Measurements from ENCODE around the gene CLDN34.

DNA sequence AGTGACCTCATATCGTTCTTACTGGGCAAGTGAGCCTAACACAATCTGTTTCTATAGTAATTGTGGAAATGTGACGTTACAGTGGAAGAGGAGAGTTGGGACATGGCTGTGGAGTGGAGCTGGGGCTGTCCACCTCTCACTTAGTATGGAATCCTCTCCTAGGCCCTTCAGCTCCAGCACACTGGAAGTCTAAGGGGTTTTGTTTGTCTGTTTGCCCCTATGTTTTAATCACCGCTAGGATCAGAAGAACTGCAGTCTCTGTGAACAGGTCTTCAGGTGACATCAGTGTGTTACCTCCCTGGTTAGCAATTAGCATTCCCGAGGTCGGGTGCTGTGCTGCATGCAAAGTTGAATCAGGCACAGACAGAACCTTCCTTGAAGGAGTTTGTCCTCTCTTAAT, 49.3 kb upstream of the CLDN34 start:
- TF ChIP-seq EGR1 (IDR thresholded peaks at IDR 0.05) (no peak), TAF1 (IDR thresholded peaks at IDR 0.05; ENCODE audit: low read depth) (no peak), TCF12 (IDR thresholded peaks at IDR 0.05; ENCODE audit: low read depth) (no peak), RAD21 (IDR thresholded peaks at IDR 0.05; ENCODE audit: low read depth) (no peak), REST (IDR thresholded peaks at IDR 0.05; ENCODE audit: low read depth) (no peak), CEBPB (IDR thresholded peaks at IDR 0.05) (no peak)
- TF ChIP-seq, protein P1, sequence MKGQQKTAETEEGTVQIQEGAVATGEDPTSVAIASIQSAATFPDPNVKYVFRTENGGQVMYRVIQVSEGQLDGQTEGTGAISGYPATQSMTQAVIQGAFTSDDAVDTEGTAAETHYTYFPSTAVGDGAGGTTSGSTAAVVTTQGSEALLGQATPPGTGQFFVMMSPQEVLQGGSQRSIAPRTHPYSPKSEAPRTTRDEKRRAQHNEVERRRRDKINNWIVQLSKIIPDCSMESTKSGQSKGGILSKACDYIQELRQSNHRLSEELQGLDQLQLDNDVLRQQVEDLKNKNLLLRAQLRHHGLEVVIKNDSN (IDR thresholded peaks at IDR 0.05): no peak
